ENCODE data around the gene HSFX2. TPM values are rescaled to one million over a fixed set of nuclear protein-coding genes. Genes with fewer than 3 reads are reported as not detected.

The HSFX2 gene
- total RNA-seq, 1 donor from 2014 or later = 0.59 TPM

Other genes starting within 250 kb of the HSFX2 start
- gene IDS, start 90.0 kb downstream of the HSFX2 start, total RNA-seq = 93.3 and 96.6 TPM in 2 replicates
- gene EOLA1, start 54.3 kb downstream of the HSFX2 start, total RNA-seq = 43.2 and 44.6 TPM in 2 replicates
- not detected in 2 replicates for gene HSFX3, start 45.4 kb downstream of the HSFX2 start, total RNA-seq
- not detected in 2 replicates for gene MAGEA9B, start 7.9 kb downstream of the HSFX2 start, total RNA-seq
- gene TMEM185A, start 36.5 kb upstream of the HSFX2 start, total RNA-seq = 24.5 and 31.7 TPM in 2 replicates
- gene MAGEA11, start 116.7 kb upstream of the HSFX2 start, total RNA-seq = not detected in 2 replicates
- gene HSFX1, start 178.8 kb upstream of the HSFX2 start, total RNA-seq = 1.0 and 1.2 TPM in 2 replicates
- not detected in 2 replicates for gene MAGEA9, start 186.6 kb upstream of the HSFX2 start, total RNA-seq

All from T-helper 1 cell treated with Interleukin-12 subunit alpha and Interleukin-12 subunit beta and Interleukin-4 antibody, amounts not matched to agents 30 ng/mL and 1 ng/mL, for 36 hours (primary cell).